Stimulated activated CD8-positive, alpha-beta memory T cell treated with anti-CD3 and anti-CD28 coated beads, Interleukin-4, amount 100 ng/mL, for 48 hours (primary cell): Measurements from ENCODE around the gene FANCC.

ENCODE experiments used
- DNase-seq: peaks from one replicate; pipeline ENCODE4 v3.0.0-alpha.2; 2020

Gene FANCC

GRCh38 chr9:95182854-95183563 lies 134.5 kb downstream of the FANCC start:
- DNase-seq: no peak

DNA sequence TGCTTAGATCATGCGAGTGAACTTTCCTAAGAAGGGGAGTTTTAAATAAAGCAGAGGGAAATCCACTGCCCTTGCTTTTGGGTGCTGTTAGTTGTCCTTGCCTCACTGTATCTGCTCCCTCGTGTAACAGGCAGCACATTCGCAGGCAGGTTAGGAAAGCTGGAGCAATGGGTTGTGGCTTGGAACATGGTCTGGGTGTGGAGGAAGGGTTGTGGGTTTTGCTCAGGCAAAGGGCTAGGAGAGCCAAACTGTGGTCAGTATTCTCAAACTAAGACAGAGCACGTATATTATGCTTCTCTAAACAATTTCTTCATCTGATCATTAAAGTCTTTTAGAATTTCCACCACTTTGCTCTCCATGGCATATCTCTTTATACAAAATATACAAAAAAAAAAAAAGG lies 135.7 kb downstream of the FANCC start:
- DNase-seq: no peak

GRCh38 chr9:95181226-95181818 lies 136.2 kb downstream of the FANCC start:
- DNase-seq: no peak

- DNase-seq: no peak
Measured at GRCh38 chr9:95177617-95178016, 139.9 kb downstream of the FANCC start.

DNA sequence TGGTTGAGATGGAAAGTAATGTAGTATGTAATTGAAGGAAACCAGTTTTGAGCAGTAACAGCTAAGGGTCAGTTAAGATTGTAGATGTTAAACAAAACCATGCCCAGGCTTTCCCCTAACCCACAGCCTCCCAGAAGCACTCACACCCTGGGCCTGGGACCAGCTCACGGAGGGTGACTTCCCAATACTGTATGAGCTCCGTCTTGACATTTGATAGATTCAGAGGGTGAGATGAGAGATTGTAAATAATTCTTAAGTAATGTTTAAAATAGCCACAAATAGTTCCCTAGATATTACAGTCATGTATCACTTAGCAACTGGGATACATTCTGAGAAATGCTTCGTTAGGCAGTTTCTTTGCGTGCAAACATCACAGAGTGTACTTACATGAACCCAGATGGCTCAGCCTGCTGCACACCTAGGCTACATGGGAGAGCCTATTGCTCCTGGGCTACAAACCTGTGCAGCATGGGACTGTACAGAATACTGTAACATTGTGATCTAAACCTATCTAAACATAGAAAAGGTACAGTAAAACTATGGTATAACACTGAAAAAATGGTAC lies 140.7 kb downstream of the FANCC start:
- DNase-seq: no peak

GRCh38 chr9:95175523-95175922 lies 142.0 kb downstream of the FANCC start:
- no peak for DNase-seq

DNA sequence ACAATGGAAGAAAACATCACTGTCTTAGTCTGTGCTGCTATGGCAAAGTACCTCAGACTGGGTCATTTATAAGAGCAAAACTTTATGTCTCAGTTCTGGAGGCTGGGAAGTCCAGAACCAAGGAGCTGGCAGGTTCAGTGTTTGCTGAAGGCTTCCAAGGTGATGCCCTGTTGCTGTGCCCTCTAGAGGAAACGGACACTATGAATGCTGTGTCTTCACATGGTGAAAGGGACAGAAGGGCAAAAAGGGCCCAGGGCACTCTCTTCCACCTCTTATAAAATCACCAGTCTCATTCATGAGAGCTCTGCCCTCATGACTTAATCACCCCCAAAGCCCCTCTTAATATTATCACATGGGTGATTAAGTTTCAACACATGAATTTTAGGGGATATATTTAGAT lies 143.5 kb downstream of the FANCC start:
- DNase-seq: no peak

DNA sequence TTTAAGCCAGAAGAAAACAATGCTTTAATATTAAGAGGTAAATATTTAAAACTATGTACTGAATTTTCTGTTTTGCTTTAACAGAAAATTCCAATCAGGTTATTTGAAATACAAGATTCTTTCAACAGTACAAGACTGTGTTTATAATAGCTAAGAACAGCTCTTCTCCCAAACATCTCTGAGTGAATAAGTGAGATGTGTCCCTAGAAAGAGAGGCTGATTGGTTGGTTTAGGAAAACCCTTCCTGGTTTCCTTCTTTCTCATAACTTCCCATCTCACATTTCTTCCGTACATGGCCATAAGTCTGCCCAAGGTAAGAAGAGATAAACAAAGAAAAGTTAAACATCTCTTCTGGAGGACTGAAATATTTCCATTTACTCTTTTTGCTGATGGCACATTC lies 145.9 kb downstream of the FANCC start:
- no peak for DNase-seq

DNA sequence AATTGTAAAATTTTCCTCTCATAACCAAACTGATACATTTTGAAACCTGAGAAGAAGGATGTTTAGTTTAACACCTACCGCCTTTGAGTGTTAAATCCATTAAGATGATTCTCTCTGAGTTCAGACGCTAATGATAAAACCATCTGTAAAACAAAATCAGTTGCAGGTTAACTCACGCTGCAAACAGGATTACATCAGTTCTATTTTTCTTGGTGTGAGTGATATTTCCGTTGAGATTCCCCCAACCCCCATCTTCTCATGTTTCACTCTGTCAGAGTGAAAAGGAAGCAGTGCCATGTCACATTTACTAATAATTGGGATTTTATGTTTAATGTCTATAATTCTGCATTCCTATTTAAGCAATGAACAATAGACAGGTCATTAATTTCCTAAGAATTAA lies 146.5 kb downstream of the FANCC start:
- DNase-seq: no peak

GRCh38 chr9:95167998-95168397 lies 149.5 kb downstream of the FANCC start:
- peak; percentile 78 for DNase-seq

DNA sequence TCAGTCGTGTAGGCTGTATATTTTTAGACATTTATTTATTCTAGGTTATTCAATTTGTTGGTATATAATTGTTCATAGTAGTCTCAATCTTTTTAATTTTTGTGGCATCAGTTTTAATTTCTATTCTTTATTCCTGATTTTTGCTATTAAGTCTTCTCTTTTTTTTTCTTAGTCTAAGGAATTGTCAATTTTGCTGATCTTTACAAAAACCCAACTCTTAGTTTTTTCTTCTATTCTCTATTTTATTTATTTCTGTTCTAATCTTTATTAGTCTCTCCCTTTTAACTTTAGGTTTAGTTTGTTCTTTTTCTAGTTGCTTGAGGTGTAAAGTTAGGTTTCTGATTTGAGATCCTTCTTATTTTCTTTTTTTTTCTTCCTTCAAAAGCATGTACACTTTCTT lies 152.5 kb downstream of the FANCC start:
- no peak for DNase-seq

GRCh38 chr9:95157481-95158151 lies 159.9 kb downstream of the FANCC start:
- DNase-seq: no peak

DNA sequence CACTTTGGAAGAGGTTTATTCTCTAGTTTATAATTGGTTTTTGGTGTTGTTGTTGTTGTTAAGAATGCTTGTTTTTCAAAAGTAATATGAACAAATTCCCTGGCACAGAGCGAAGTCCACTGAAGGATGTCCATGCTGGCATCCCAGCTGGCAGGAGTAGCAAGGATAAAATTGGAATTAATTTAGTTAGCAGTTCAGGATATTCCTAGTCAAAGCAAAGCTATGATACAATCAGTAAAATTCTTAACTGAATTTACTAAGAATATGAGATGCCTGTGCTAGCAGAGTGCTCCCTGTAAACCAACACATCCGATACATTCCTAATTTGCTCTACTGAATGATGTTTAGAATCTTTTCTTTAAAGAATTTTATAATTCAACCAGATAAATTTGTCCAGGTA lies 161.4 kb downstream of the FANCC start:
- DNase-seq: no peak

DNA sequence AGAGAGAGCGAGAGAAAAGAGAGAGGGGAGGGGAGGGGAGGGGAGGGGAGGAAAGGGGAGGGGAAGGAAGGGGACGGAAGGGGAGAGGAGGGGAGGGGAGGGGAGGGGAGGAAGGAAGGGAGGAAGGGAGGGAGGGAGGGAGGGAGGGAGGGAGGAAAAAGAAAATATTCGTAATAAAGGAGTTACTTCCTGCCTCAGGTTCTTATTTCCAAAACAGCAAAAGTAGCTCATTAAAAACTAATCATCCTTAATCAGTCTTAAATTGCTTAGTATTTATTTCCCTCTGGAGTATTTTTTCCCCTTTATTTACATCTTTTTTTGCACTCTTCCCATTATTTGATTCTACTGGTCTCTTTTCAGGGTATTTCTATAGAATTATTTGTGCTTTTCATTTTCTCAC lies 162.3 kb downstream of the FANCC start:
- no peak for DNase-seq

- no peak for DNase-seq
Measured at GRCh38 chr9:95150903-95151302, 166.6 kb downstream of the FANCC start.

DNA sequence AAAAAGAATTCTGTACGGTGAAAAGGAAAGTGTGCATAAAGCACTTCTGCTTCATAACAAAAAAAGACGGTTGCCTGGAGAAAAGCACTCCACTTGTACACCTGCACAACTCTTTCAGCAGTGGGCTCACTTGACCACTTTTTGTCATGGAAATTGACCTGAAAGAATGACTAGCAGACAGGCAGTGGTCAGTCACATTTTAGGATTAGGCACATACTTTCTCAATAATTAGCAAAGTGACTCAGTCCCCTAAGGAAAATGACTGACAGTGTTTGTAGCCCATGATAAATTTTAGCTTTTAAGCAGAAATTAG lies 169.3 kb downstream of the FANCC start:
- DNase-seq: no peak

- DNase-seq: no peak
Measured at GRCh38 chr9:95147452-95148207, 169.9 kb downstream of the FANCC start.

DNA sequence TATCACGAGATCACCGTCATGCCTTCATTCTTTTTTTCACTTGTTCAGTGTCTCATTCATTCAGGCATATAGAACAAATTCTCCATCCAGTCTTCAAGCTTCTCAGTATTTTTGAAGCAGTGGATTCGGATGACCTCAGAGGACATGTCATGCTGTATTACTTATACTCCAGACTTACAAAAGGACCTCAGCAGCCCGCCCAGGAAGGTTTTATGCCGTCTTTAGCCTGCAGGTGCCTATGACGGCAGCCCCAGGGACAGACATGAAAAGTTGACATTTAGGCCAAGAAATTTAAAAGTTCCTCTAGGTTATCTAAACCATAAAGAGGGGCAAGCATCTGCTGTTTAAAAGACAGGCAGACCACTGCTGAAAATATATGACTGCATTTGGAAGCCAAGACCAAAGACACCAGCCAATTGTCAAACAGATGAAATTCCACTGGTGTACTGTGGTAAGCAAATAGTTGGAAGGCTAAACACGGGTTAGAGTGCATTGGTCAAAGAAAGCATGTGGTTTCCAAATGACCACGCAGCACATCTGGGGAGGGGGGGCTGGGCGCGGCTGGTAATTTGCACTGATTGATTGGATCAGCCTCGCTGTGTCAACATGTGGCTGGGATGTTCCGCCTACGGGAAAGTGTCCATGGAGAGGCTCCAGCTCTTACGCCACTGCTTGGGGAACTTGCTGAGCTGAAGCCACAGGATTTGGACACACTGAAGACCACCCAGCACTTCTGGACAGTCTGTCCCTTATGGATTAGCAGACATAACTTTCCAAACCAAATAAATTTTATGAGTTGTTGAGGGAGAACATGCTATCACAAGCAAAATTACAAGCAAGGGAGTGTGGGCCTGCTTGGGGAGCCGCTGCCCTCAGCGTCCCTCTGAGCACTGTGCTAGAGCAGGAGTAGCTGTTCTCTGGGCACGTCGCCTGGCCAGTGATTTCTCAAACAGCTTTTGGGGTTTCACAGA lies 173.6 kb downstream of the FANCC start:
- no peak for DNase-seq

GRCh38 chr9:95142728-95143127 lies 174.8 kb downstream of the FANCC start:
- no peak for DNase-seq

- DNase-seq: no peak
Measured at GRCh38 chr9:95142315-95142714, 175.2 kb downstream of the FANCC start.

DNA sequence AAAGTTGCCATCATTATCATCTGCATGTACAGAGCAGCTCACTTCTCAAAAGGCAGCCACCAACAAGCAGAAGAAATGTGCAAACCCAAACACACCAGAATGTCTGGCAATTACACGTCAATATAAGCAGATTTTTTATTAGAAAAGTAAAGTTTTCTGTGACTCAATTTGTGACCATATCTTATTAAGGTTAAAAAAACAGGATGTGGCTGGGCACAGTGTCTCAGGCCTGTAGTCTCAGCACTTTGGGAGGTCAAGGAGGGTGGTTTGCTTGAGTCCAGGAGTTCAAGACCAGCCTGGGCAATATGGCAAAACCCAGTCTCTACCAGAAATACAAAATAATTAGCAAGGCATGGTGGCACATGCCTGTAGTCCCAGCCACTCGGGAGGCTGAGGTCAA lies 176.7 kb downstream of the FANCC start:
- no peak for DNase-seq

DNA sequence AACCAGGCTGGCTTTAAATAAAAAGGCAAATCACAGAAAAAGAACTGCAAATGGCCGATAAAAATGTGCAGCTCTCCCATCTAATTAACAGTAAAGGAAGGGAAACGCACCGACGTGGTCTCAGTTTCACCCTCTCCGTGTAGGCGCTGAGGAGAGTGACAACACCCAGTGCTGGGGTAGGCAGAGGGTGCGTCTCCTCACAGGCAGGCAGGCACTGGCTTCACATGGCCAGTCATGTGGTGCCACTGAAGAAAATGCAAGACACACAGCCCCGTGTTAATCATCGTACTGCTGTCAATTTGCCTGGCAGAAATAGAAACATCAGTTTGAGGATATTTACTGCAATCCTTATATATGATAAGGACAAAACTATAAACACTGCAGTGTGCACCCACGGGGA lies 178.4 kb downstream of the FANCC start:
- no peak for DNase-seq
